ENCODE results near the gene MINDY4. TPM values are rescaled to one million over a fixed set of nuclear protein-coding genes. Genes with fewer than 3 reads are reported as not detected.

Gene MINDY4
- total and polyA plus RNA-seq, 2 of the 8 experiments (the other 6 are each of a cell fraction or from before 2014, with no cell fraction given), result 1.3 to 3.6 TPM

- CTCF ChIA-PET (ENCODE audit: partially characterized antibody), result interaction anchor here (0.6 to 1.3 kb wide), 5 partner anchors 9 to 98 kb away, joined by 3 to 4 read pairs (median 3); no protein-coding TSS in a partner anchor
- WGBS, 2 experiments (ENCODE audit: extremely low coverage in 1 of 2, insufficient coverage in 1 of 2, insufficient read length in 1 of 2, insufficient replicate concordance in 2 of 2, low coverage in 1 of 2, low lambda C conversion rate in 2 of 2, missing lambda C conversion rate in 1 of 2), result 79% methylated on average over 2 of the region's 2 CpGs; no CpG with 5 or more reads in 1 of the 2 experiments
- no peak for FAIRE-seq
Measured at GRCh38 chr7:30897770-30898169, 126.6 kb downstream of the MINDY4 start.

More at GRCh38 chr7:30897770-30898169, 126.6 kb downstream of the MINDY4 start:
- no peak overlapping the region for H3K23ac ChIP-seq (ENCODE audit: insufficient read length)
- no peak overlapping the region for H4K8ac ChIP-seq (ENCODE audit: extremely low read depth, insufficient read depth, low read length)
- H4K5ac ChIP-seq (ENCODE audit: insufficient read length, low read depth, low read length), result no peak overlapping the region
- no peak overlapping the region for H2BK5ac ChIP-seq (ENCODE audit: low read depth, low read length)
- no peak overlapping the region for H3K27ac ChIP-seq (ENCODE audit: low read depth, low read length)
- H3K18ac ChIP-seq (ENCODE audit: extremely low read depth, low read length), result no peak overlapping the region
- no peak overlapping the region for H3K4me2 ChIP-seq (ENCODE audit: insufficient read depth in 1 of 2, low read depth in 2 of 2, low read length in 2 of 2)
- no peaks in the 10 kb centered on the region; a peak in 1 of 7 replicates for H3K4me1 ChIP-seq (replicated peaks in 1 of 4; ENCODE audit: control insufficient read depth in 3 of 4, insufficient read depth in 4 of 4, low read length in 3 of 4)
- H3K23me2 ChIP-seq (ENCODE audit: low read depth, low read length), result no peaks in the 10 kb centered on the region
- TF ChIP-seq TAF7 (optimal IDR thresholded peaks at IDR 0.05; ENCODE audit: borderline replicate concordance, low read depth, low read length), result no peak
- TF ChIP-seq TEAD4 (IDR thresholded peaks at IDR 0.05; ENCODE audit: low read depth, low read length), result no peak
- no peak for TF ChIP-seq ASH2L (IDR thresholded peaks at IDR 0.05; ENCODE audit: low read length)
- TF ChIP-seq YY1 (IDR thresholded peaks at IDR 0.05; ENCODE audit: low read depth, low read length), result no peak
- no peak for TF ChIP-seq CHD1 (IDR thresholded peaks at IDR 0.05; ENCODE audit: low read depth, low read length)
- TF ChIP-seq SUZ12 (IDR thresholded peaks at IDR 0.05; ENCODE audit: low read length), result no peak
- no peak for TF ChIP-seq GTF2F1 (IDR thresholded peaks at IDR 0.05; ENCODE audit: borderline replicate concordance, low read depth, low read length)
- TF ChIP-seq MAFK (IDR thresholded peaks at IDR 0.05; ENCODE audit: low read depth, low read length), result no peak
- TF ChIP-seq CREB1 (IDR thresholded peaks at IDR 0.05), result no peak
- no peak for TF ChIP-seq CTBP2 (IDR thresholded peaks at IDR 0.05; ENCODE audit: borderline replicate concordance, insufficient read depth, insufficient read length, low read length)
- TF ChIP-seq USF2 (IDR thresholded peaks at IDR 0.05; ENCODE audit: low read length), result no peak
- no peak for TF ChIP-seq CBX5 (IDR thresholded peaks at IDR 0.05; ENCODE audit: low read depth, low read length)
- POLR2A ChIA-PET (ENCODE audit: partially characterized antibody), result no interaction called here
- peaks cover 0 to 2% of the 10 kb centered on the region in 2 experiments for H4K20me1 ChIP-seq (replicated peaks in 1 of 2; ENCODE audit: control insufficient read depth in 1 of 2, insufficient read depth in 2 of 2, low read length in 2 of 2)
- no peak overlapping the region for H3K14ac ChIP-seq (ENCODE audit: insufficient read length)
- no peak overlapping the region for H2BK12ac ChIP-seq (ENCODE audit: low read depth, low read length)
- no peak overlapping the region for H3K9ac ChIP-seq (replicated peaks in 1 of 4; ENCODE audit: extremely low read depth in 1 of 4, low read depth in 3 of 4, low read length in 3 of 4)
- no peak overlapping the region for H3K56ac ChIP-seq (replicated peaks; ENCODE audit: insufficient read length, low read depth, low read length)
- no peak overlapping the region for H3K4ac ChIP-seq (replicated peaks; ENCODE audit: insufficient read length, low read depth, low read length)
- H3K79me1 ChIP-seq (ENCODE audit: low read depth, low read length), result no peaks in the 10 kb centered on the region
- no peaks in the 10 kb centered on the region for H3K9me3 ChIP-seq (ENCODE audit: insufficient read depth in 2 of 2, low read depth in 1 of 2, low read length in 1 of 2)
- H2AK5ac ChIP-seq (ENCODE audit: low read depth, low read length), result no peak overlapping the region
- no peaks in the 10 kb centered on the region; a peak in 1 of 7 replicates for H3K27me3 ChIP-seq (replicated peaks in 1 of 4; ENCODE audit: control insufficient read depth in 3 of 4, extremely low read depth in 1 of 4, insufficient read depth in 3 of 4, low read length in 3 of 4)
- H3K36me3 ChIP-seq (ENCODE audit: control insufficient read depth in 2 of 4, insufficient read depth in 4 of 4, low read length in 3 of 4), result no peaks in the 10 kb centered on the region
- no peak overlapping the region for H2BK15ac ChIP-seq (ENCODE audit: low read length)
- no peak overlapping the region for H4K91ac ChIP-seq (replicated peaks; ENCODE audit: insufficient read length, low read length)
- H3K4me3 ChIP-seq (ENCODE audit: extremely low read depth in 1 of 4, insufficient read depth in 2 of 4, low read depth in 3 of 4, low read length in 4 of 4), result no peak overlapping the region
- no peak overlapping the region for H2AFZ ChIP-seq (ENCODE audit: low read length)
- H2BK120ac ChIP-seq (replicated peaks; ENCODE audit: low read depth, low read length), result no peak overlapping the region
- H2BK20ac ChIP-seq (ENCODE audit: low read length), result no peak overlapping the region
- no peak for DNase-seq (ENCODE audit: low read depth in 1 of 2, low spot score in 2 of 2)
- no peaks in the 10 kb centered on the region for H3K79me2 ChIP-seq (ENCODE audit: control insufficient read depth in 1 of 2, insufficient read depth in 2 of 2, low read length in 2 of 2)

Data from H1 (cell line).